Subcutaneous adipose tissue (tissue), 4 donors: ENCODE results near the gene MUC4. TPM values are rescaled to one million over a fixed set of nuclear protein-coding genes. Genes with fewer than 3 reads are reported as not detected.

Source experiments
- total RNA-seq, 4 donors: library from RNA; depleted of rRNA; stranded (reverse); fragments of >200 nt; gene quantifications; one replicate each; pipeline ENCODE4 v1.1.0, GENCODE V29; 2016
- TF ChIP-seq, protein P1 (sequence below): fragments of 450-650 bp; IDR thresholded peaks from one replicate; pipeline ENCODE4 v1.5.1; 2016; ENCODE audit warnings: low read depth, mild to moderate bottlenecking, control low read depth, antibody characterized with exemption, moderate library complexity

The MUC4 gene
- total RNA-seq, 4 donors from 2014 or later: not detected

DNA sequence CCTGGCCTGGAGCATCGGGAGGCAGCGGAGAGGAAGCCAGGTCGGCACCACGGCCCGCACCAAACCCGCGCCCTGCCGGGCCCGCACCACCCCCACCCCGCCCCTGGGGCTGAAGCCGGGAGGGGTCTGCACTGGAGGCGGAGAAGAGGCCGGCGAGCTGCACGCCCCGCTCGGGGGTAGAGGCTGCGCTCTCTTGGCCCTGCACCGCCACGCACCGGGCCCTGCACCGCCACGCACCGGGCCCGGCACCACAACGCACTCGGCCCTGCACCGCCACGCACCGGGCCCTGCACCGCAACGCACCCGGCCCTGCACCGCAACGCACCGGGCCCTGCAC, 49.5 kb downstream of the MUC4 start:
- TF ChIP-seq, protein P1, sequence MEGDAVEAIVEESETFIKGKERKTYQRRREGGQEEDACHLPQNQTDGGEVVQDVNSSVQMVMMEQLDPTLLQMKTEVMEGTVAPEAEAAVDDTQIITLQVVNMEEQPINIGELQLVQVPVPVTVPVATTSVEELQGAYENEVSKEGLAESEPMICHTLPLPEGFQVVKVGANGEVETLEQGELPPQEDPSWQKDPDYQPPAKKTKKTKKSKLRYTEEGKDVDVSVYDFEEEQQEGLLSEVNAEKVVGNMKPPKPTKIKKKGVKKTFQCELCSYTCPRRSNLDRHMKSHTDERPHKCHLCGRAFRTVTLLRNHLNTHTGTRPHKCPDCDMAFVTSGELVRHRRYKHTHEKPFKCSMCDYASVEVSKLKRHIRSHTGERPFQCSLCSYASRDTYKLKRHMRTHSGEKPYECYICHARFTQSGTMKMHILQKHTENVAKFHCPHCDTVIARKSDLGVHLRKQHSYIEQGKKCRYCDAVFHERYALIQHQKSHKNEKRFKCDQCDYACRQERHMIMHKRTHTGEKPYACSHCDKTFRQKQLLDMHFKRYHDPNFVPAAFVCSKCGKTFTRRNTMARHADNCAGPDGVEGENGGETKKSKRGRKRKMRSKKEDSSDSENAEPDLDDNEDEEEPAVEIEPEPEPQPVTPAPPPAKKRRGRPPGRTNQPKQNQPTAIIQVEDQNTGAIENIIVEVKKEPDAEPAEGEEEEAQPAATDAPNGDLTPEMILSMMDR: no peak

DNA sequence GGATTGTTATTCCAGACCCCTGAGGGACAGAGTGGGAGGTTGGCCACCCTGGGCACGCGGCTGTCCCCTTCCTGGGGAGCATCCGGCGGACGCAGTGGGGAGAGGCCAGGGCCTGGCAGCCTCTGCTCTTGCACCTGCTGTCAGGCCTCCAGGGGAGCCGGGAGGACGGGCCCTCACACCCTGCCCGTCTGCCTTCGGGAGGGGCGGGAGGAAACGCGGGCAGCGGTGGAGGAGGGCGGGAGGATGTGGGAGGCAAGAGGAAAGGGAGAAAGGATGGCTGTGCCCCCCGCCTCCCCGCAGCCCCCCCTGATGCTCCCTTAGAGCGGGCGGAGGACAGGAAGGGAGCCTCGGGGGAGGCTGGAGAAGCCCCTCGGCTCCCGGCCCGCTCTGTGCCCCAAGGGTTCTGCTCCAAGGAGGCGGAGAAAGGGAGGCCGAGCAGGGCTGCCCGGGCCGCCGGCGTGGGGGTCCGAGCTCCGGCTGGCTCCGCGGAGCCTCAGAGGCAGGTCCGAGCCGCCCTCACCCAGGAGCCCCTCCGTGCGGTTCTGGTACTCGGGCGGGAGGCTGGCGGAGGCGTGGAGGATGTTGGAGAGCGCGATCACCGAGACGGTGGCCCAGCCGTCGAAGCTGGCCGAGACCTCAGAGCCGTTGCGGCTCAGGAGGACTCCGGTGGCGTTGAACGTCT, 50.0 kb downstream of the MUC4 start:
- TF ChIP-seq, protein P1: no peak

DNA sequence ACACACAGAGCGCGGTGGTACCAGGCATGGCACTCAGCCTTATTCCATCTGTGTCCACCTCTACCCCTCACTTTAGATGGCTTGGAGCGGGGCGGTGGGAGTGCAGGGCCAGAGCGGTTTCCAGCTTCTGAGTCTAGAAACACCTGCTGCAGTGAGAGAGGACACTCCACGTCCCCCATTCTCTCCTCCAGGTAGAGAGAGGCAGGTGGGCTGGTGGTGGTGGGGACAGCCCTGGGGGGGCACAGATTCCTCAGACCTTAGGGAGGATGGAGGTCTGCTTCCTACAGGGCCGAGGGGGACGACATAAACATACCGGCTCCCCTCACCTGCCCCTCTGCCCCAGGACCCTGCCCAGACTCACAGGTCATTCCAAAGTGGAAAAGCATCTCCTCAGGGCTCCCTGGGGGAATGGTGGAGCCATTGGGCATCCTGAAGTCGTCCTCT, 50.6 kb downstream of the MUC4 start:
- TF ChIP-seq, protein P1: no peak

DNA sequence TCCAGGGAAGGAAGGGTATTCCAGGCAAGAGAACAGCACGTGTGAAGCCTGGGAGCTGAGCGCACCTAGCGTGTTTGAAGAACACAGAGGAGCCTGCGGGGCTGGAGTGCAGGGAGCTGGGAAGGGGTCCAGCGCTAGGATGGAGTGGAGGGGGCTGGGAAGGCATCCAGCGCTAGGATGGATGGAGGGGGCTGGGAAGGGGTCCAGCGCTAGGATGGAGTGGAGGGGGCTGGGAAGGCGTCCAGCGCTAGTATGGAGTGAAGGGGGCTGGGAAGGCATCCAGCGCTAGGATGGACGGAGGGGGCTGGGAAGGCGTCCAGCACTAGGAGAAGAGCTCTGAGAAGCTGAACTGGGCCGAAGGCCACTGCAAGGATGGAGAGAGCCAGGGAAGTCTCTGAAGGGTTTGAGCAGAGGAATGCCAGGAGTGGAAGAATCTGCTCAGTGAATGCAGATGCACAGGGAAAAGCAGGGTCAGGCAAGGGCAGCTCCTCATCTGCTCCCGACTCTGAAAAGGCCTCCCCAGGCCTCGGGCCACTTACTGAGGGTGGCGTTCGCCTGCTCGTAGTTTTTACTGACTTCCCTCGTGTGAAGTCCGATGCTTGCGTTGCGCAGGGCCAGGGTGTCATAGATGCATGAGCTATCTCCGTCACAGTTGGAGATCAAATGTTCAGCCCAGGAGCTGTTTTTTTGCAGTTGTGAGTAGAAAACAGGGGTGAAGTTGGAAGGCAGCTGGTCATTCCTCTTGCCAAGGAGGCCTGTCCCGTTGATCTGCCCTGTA, 51.2 kb downstream of the MUC4 start:
- TF ChIP-seq, protein P1: no peak

DNA sequence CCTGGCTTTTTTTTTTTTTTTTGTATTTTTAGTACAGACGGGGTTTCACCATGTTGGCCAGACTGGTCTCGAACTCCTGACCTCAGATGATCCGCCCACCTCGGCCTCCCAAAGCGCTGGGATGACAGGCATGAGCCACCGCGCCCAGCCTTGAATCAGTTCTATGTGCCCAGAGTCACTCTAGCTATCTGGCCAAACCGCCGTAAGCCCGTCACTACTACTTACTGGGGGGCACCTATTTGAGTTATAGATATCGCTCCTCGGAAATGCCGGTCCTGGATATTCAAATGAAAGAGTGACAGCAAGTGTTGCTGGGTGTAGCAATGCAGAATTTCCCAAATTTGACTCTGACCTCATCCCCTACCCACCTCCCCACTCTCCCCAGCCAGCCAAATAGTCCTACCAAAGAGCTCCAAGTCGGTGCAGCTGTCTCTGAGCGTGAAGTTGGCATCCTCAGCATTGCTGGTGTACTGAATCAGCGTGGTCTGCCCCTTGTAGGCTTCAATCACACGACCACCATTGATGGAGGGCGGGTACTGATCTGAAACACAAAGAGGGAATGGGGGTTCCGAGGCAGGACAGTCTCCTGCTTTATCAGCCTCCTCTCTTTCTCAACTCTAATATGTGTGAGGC, 52.9 kb downstream of the MUC4 start:
- TF ChIP-seq, protein P1: no peak

DNA sequence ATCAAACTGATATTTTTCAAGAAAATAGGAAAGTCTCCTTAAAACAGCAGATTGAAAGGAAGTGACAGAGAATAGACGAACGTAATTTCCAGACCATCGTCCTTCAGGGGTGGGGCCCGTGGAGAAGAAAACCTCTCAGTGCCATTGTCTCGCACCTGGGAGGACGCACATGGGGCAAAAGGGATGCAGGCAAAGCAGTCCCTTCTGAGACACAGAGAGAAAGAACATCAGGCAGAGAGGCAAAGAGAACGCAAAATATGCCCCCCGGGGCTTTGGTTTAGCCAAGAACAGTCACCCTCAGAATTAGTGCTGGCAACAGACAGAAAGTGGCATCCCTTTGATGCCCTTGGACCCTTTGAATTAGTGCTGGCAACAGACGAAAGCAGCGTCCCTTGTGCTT, 53.9 kb downstream of the MUC4 start:
- TF ChIP-seq, protein P1: no peak

DNA sequence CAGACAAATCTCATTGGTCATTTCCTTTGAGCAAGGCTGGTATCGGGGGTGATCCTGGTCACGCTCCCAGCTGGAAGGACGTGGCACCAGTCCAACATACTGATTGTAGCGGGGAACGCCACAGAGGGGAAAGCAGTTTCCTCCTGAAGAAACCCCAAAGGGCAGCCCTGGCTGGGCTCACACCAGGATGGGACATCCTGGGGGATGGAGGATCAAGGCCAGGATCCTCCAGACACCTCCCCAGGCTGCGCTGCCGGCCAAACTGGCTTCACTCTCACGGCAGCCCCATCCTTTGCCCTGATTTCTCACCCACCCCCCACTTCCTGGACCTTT, 54.3 kb downstream of the MUC4 start:
- TF ChIP-seq, protein P1: no peak
